NCI-H1048 (cell line): Measurements from ENCODE around the gene SPAG5.
"Not testable (repeated sequence)": the region's sequence is repeated elsewhere in the genome, so short reads cannot be mapped to it uniquely, and the experiment has no call there.

Experiments used
- DNase-seq: peaks from one replicate; lab custom pipeline; 2025; lab: John Stamatoyannopoulos, UW

The SPAG5 gene

GRCh38 chr17:28612936-28613872, 14.4 kb upstream of the SPAG5 start:
- DNase-seq: no peak

GRCh38 chr17:28612531-28612930, 13.7 kb upstream of the SPAG5 start:
- no peak for DNase-seq

DNA sequence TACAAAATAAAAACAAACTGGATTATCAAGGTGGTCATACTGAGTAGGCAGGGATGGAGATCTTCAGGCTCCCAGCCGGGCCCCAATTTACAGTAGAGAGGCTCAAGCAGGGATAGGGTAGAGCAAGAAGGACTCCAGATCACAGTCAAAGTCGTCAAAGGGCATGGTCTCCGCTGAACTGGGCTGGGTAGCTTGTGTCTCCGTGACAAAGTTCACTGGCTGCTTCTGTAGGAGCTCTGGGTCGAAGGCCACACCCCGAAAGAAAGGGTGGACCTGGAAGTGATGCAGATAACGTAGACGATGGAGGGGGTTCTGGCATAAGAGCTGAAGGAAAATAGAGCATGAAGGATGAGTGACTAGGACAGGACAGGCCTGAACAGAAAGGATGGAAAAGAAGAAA, 11.6 kb upstream of the SPAG5 start:
- no peak for DNase-seq

DNA sequence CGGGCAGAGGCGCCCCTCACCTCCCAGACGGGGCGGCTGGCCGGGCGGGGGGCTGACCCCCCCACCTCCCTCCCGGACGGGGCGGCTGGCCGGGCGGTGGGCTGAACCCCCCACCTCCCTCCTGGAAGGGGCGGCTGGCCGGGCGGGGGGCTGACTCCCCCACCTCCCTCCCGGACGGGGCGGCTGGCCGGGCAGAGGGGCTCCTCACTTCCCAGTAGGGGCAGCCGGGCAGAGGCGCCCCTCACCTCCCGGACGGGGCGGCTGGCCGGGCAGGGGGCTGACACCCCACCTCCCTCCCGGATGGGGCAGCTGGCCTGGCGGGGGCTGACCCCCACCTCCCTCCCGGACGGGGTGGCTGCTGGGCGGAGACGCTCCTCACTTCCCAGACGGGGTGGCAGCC, 5.2 kb upstream of the SPAG5 start:
- DNase-seq: not testable (repeated sequence)

DNA sequence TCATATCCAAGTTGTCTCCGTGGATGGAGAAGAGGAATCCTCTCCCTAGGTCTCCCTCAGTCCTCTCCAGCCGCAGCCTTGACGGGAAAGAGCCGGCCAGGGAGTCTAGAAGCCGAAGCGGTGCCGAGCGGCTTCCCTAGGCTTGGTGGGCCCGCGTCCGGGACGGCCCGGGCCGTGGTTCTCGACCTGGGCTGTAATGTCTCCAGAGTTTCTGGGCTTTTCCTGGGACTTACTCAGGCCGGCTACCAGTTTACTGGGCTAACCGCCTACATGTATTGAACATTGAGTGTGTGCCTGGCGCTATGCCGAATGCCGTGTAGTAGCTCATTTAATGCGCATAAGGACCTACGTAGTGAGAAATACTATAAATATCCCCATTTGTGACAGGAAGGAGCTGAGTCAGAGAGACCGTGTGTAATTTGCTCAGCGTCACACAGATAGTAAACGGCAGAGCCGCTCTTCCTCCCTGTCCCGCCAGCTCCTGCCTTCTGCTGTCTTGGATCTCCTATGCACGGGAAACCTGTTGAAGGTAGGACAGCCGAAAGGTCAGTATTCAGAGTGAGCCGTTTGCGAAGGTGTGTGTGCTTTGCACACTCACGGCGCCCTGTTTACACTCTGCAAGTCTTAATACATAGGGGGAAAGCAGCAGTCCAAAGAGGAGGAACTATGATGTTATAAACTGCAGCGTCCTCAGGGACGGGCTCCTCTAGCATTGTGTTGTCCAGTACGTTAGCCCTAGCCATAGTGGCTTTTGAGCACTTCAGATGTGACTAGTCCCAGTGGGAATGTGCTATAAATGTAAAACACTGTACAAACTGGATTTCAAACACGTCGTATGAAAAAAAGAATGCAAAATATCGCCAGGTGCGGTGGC, 723 bp upstream of the SPAG5 start:
- DNase-seq: peak; percentile 25

GRCh38 chr17:28598389-28598788, 436 bp downstream of the SPAG5 start:
- DNase-seq: no peak

GRCh38 chr17:28597606-28598383, 1.0 kb downstream of the SPAG5 start:
- no peak for DNase-seq

DNA sequence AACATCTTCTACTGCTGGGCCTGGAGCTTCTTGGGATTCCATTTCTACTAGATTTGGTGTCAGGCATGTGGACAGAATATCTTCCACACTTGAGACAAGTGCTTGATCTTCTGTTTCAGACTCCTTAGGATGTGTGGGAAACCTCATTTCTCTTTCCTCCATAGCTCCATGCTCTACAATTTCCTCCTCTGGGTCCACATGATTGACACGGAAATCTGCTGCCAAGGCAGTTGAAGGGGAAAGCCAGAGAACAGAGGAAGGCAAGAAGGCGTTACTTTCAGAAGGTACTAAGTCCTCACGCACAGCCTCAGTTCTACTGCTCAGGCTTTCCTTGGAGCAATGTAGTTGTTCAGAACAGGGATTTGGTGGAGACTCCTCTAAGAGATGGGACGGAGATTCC, 6.6 kb downstream of the SPAG5 start:
- no peak for DNase-seq

- no peak for DNase-seq
Observed at GRCh38 chr17:28585851-28586250, 13.0 kb downstream of the SPAG5 start.

GRCh38 chr17:28584434-28584833, 14.4 kb downstream of the SPAG5 start:
- no peak for DNase-seq

GRCh38 chr17:28582513-28582912, 16.3 kb downstream of the SPAG5 start:
- no peak for DNase-seq

- DNase-seq: no peak
Observed at GRCh38 chr17:28580959-28581358, 17.9 kb downstream of the SPAG5 start.

DNA sequence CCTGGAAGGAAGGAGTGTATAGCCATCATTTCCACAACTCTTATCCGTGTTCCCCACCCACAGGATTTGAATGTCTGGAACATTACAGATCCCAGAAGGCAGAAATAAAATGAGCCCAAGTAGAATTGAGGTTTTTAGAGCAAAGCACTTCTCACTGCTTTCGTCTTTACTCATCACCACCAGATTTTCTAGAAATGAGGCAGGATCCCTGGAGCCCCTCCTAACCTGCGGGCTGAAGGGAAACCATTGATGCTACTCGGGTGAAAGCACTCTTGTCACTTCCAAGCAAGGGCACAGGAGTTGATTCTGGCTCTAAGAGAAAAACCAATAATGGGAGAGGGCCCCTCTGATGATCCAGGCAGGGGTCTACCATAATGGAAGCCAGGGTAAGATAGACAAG, 19.3 kb downstream of the SPAG5 start:
- DNase-seq: no peak

DNA sequence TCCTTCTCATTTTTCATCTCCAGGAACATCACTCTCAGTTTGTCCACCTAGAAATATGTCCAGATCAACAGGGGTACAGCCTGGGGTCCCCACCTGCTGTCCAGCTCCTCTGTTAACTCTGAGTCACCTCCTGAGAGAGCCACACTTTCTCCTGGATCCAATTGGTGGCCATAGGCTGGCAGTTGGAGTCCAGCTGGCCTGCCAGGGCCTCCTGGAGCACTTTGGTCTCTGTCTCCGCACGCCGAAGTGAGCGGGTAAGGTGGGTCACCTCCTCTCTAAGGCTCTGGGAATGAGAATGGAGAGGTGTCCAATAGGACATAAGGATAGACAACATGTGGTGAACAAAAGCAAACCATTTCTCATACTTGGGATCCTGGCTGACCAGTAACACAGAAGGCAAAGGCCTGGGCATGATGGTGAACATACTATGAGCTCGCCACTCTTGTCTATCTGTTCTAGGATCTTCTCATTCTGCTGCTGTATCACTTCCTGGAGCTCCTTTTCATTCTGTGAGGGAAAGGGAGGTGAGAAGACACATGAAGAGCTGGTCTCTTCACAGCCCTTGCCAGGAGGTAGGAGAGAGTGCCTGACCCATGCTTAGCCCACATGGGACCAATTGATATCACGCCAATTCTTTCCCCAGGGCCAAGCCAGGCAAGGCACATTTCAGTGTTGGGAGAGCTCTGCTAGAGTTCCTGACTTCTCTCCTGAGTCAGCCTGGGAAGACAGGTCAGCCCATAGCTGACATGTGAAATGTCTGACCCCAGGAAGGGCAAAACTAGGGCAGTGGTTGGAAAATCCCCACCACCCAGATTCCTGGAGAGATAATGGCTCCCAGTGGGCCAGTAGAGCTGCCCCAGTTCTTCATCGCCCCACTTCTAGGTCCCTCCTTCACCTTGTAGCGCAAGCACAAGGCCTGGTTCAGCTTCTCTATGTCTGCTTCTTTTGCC, 20.3 kb downstream of the SPAG5 start:
- DNase-seq: no peak

DNA sequence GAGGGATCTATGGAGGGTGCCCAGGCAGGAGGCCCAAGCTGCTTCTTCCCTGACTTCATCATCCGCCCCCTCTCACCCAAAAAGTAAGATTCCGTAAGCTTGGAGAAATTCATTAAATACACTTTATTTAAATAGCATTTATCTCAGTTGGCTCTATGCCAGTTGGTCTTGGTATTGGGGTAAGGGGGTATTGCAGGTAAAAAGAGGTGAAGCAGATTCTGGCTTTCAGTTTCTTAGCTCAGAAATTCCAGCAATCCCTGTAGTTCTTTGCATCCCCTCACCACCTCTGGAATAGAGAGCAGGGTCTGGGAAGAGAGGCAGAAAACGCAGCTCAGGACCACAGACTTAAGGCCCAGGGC, 21.4 kb downstream of the SPAG5 start:
- no peak for DNase-seq

DNA sequence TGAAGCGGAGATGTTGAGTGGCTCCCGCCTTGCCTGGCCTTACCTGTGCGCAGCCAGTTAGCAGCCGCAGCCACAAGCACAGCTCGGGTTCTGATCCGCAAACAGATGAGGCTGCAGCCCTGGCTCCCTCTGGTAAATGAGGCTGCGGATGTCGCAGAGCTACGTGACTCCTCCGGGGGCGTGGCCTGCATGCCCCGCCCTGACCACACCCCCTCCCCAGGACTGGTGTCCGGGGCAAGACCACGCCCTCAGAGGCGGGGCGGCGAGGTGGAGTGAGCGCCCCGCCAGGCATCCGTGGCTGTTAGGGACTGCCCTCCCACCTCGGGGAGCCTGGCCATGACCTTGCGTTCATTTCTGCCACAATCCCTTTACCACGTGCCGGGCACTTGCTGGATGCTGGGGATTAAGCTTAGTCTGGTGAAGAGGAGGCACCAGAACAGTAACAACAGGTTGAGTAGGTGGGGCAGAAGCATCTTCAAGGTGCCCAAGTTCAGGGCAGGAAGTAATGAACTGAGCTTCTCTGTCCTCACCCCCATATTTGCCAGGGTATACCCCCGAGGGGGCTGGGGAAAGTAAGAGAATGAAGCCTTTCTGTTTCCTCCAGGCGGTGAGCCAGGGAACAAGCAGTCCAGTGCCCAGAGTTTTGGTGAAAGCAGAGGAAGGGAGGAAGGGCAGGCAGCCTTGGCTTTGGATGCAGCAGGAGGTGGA, 21.9 kb downstream of the SPAG5 start, which contains the start of gene ALDOC:
TSS of gene ALDOC (minus strand) at position 138 of the 708 bp plus-strand sequence. CDS start 1,363 bp downstream, outside the sequence.
- DNase-seq: peak; percentile 89

GRCh38 chr17:28576016-28576415, 22.8 kb downstream of the SPAG5 start:
- DNase-seq: not testable (repeated sequence)

- no peak for DNase-seq
Observed at GRCh38 chr17:28575126-28575795, 23.6 kb downstream of the SPAG5 start.

DNA sequence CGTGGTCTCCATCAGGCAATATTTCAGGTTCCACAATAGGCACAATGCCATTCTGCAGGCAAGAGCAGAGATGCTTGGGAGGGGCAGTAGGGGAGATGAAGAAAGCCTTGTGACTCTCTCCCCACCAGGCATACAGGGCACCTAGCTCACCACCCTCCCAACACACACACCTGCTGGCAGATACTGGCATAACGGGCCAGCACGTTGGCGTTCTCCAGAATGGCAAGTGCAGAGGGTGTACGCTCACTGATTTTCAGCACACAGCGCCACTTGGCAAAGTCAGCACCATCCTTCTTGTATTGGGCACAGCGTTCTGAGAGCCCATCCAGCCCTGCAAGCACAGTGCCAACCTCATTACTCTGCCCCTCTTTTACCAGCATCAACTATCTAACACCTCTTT, 24.3 kb downstream of the SPAG5 start:
- DNase-seq: no peak
